ENCODE measurements around the gene SCLY.

Gene SCLY

GRCh38 chr2:238132463-238133450, 72.0 kb downstream of the SCLY start:
- no peak for TF ChIP-seq CTCF (IDR thresholded peaks at IDR 0.05; ENCODE audit: low read length, missing control alignments)
- H3K4me3 ChIP-seq (replicated peaks; ENCODE audit: low read depth, low read length): no peak overlapping the region

GRCh38 chr2:238133499-238134392, 72.9 kb downstream of the SCLY start:
- H3K4me3 ChIP-seq (replicated peaks; ENCODE audit: low read depth, low read length): no peak overlapping the region
- DNase-seq (ENCODE audit: low read depth): no peak
- TF ChIP-seq CTCF (IDR thresholded peaks at IDR 0.05; ENCODE audit: low read length, missing control alignments): no peak

More at GRCh38 chr2:238132463-238133450, 72.0 kb downstream of the SCLY start:
- DNase-seq (ENCODE audit: low read depth): no peak

- no peak for TF ChIP-seq CTCF (IDR thresholded peaks at IDR 0.05; ENCODE audit: low read length, missing control alignments)
- no peak for DNase-seq (ENCODE audit: low read depth)
- no peak overlapping the region for H3K4me3 ChIP-seq (replicated peaks; ENCODE audit: low read depth, low read length)
Observed at GRCh38 chr2:238134393-238134785, 73.6 kb downstream of the SCLY start.

- H3K4me3 ChIP-seq (replicated peaks; ENCODE audit: low read depth, low read length): no peak overlapping the region
- TF ChIP-seq CTCF (IDR thresholded peaks at IDR 0.05; ENCODE audit: low read length, missing control alignments): no peak
- DNase-seq (ENCODE audit: low read depth): no peak
Observed at GRCh38 chr2:238135601-238136150, 74.9 kb downstream of the SCLY start.

GRCh38 chr2:238136820-238137537, 76.2 kb downstream of the SCLY start:
- no peak overlapping the region for H3K4me3 ChIP-seq (replicated peaks; ENCODE audit: low read depth, low read length)
- TF ChIP-seq CTCF (IDR thresholded peaks at IDR 0.05; ENCODE audit: low read length, missing control alignments): no peak
- DNase-seq (ENCODE audit: low read depth): peak; percentile 82

GRCh38 chr2:238137885-238138284, 77.1 kb downstream of the SCLY start:
- H3K4me3 ChIP-seq (replicated peaks; ENCODE audit: low read depth, low read length): no peak overlapping the region
- TF ChIP-seq CTCF (IDR thresholded peaks at IDR 0.05; ENCODE audit: low read length, missing control alignments): no peak
- no peak for DNase-seq (ENCODE audit: low read depth)

Measured in fibroblast of pulmonary artery (primary cell).